ENCODE results near the gene HHIPL1. TPM values are rescaled to one million over a fixed set of nuclear protein-coding genes. Genes with fewer than 3 reads are reported as not detected.

The HHIPL1 gene
- total and polyA plus RNA-seq, 4 experiments from 2014 or later, result 0.35 to 0.42 TPM; not detected in 2

DNA sequence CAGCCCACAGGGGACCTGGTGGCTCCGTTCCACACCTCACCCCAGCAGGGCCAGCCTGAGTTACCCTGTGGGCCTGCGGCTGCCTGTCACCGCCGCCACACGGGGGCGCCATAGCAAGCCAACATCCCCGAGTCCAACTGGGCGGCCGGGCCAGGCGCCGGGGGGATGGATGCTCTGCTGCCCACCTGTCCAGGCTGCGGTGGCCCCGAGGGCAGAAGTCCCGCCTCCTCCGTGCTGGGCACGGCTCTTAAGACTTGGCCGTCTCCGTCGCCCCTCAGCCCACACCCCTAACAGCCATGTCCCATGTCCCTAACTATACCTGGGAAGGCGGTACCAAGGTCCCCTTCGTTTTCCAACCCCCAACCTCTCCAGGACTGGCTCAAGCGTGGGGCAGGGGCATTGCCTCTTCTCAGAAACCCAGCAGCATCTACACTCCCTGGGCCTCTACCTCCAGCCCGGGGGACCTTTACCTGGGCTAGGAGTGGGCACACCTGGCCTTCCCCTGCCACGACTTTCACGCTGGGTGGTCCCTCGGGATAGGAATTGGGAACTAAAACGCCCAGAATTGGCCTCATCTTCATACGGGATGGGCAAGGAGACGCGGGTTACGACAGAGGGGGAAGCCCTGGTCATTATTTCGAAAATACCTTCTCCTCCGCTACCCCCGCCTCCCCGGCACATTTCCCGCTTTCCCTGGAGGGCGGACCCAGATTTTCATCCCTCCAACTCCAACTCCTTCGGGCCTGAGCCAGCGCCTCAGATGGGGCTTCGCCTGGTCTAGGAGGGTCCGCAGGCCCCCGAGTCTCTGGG is 38.1 kb downstream of the HHIPL1 start:
- peaks cover 16% of the 10 kb centered on the region for H3K4me1 ChIP-seq (ENCODE audit: insufficient read depth, low read length)
- peak; percentile 77 to 81 (median 79) for DNase-seq

DNA sequence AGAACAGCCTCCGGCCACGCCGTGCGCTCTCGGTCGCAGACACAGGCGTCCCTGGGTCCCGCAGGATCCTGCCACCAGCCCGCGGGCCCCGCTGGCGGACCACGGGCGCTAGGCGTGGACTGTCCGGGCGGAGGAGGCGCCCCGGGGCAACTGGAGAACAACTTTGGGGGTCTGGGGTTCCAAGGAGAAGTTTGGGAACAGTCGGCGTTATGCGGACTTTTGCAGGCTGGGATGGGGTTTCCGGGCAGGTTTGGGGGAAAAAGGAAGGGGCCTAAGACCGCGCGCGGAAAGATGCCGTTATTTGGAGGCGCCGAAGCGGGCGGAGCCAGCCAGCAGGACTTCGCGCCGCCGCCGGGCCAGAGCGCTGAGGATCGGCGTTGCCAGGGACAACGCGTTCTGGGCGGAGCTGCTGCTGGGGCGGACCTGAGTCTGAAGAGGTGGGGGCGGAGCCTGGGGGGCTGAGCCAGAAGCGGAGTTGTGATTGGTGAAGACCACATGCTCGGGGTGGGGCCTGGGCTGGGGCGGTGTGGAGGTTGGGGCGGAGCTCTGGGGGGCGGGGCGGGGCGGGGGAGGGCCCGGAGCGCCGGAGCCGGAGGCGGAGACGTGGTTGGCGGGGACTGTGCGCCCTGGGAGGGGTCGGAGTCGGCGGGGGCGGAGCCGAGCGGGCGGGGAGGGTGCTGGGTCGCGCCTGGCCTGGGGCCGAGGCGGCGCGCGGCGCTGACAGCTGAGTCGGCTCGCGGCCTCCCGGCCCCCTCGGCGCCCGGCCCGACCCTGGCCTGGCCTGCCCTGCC is 38.9 kb downstream of the HHIPL1 start, which contains the start of gene CYP46A1:
TSS of gene CYP46A1 (plus strand) at position 680 of the 791 bp plus-strand sequence. CDS start 120 bp downstream, outside the sequence.
- H3K36me3 ChIP-seq (ENCODE audit: insufficient read depth, low read length), result no peaks in the 10 kb centered on the region
- peaks cover 0 to 3% of the 10 kb centered on the region in 2 donors for H3K36me3 Mint-ChIP-seq
- POLR2A ChIA-PET (ENCODE audit: partially characterized antibody), result interaction anchor here (0.7 to 2.1 kb wide), 5 partner anchors 79 to 957 kb away, joined by 3 to 13 read pairs (median 3); partner anchors contain the start of genes CCNK and SETD3

More for the DNA sequence above, 38.1 kb downstream of the HHIPL1 start:
- Mint-ChIP-seq H3K4me3 (peak overlapping the region; percentile 86 to 97 (median 94)), H3K4me1 (peaks cover 3 to 19% (median 7%) of the 10 kb centered on the region in 4 donors), H3K27ac (peak overlapping the region; percentile 41 to 93 (median 68)), H3K36me3 (peaks cover 0 to 3% of the 10 kb centered on the region in 2 donors), H3K9me3 (peaks cover 0 to 13% (median 6%) of the 10 kb centered on the region in 8 donors), H3K27me3 (peaks cover 3 to 6% of the 10 kb centered on the region in 2 donors)
- Histone ChIP-seq H3K9me3 (ENCODE audit: control insufficient read depth in 1 of 2, low read length in 2 of 2) (no peaks in the 10 kb centered on the region), H3K27me3 (ENCODE audit: insufficient read depth, low read length) (no peaks in the 10 kb centered on the region), H3K4me3 (ENCODE audit: low read length in 2 of 2) (peak overlapping the region; percentile 86 to 92), H3K27ac (ENCODE audit: low read depth, low read length) (peak overlapping the region; percentile 71), H3K36me3 (ENCODE audit: insufficient read depth, low read length) (no peaks in the 10 kb centered on the region)
- ChIA-PET CTCF (ENCODE audit: partially characterized antibody) (interaction anchor here (0.6 to 1.5 kb wide), 5 partner anchors 21 to 203 kb away, joined by 3 read pairs; no protein-coding TSS in a partner anchor), POLR2A (ENCODE audit: partially characterized antibody) (interaction anchor here (1.0 to 2.1 kb wide), 3 partner anchors 78 to 202 kb away, joined by 3 to 13 read pairs (median 3); partner anchors contain the start of genes CCNK and SETD3)
- intact Hi-C loops (cut with micrococcal nuclease), result loop anchor here (2.0 to 5.0 kb wide), 3 partner anchors 164 to 509 kb away; partner anchors contain the start of gene EVL

GRCh38 chr14:99684410-99684934 is 39.5 kb downstream of the HHIPL1 start:
- no peaks in the 10 kb centered on the region for H3K36me3 ChIP-seq (ENCODE audit: insufficient read depth, low read length)
- no peak overlapping the region for H3K27ac Mint-ChIP-seq
- no peaks in the 10 kb centered on the region for H3K9me3 ChIP-seq (ENCODE audit: control insufficient read depth in 1 of 2, low read length in 2 of 2)
- peak overlapping the region in 2 of 8 donors; percentile 13 to 29 for H3K4me3 Mint-ChIP-seq
- peaks cover 6 to 20% (median 14%) of the 10 kb centered on the region in 4 donors for H3K4me1 Mint-ChIP-seq
- H3K27ac ChIP-seq (ENCODE audit: low read depth, low read length), result peak overlapping the region; percentile 21
- H3K4me3 ChIP-seq (ENCODE audit: low read length in 2 of 2), result peak overlapping the region in 1 of 2 donors; percentile 36
- peaks cover 0 to 3% of the 10 kb centered on the region in 2 donors for H3K36me3 Mint-ChIP-seq
- peaks cover 19% of the 10 kb centered on the region for H3K4me1 ChIP-seq (ENCODE audit: insufficient read depth, low read length)
- POLR2A ChIA-PET (ENCODE audit: partially characterized antibody), result interaction anchor here (0.7 to 2.1 kb wide), 5 partner anchors 79 to 956 kb away, joined by 3 to 13 read pairs (median 3); partner anchors contain the start of genes CCNK and SETD3
- CTCF ChIA-PET (ENCODE audit: partially characterized antibody), result interaction anchor here (0.7 to 1.5 kb wide), 5 partner anchors 17 to 228 kb away, joined by 3 to 5 read pairs (median 3); partner anchors contain the start of genes CCNK and SETD3
- no peaks in the 10 kb centered on the region for H3K27me3 ChIP-seq (ENCODE audit: insufficient read depth, low read length)
- H3K9me3 Mint-ChIP-seq, result no peaks in the 10 kb centered on the region
- H3K27me3 Mint-ChIP-seq, result peaks cover 8 to 9% of the 10 kb centered on the region in 2 donors
- intact Hi-C loops (cut with micrococcal nuclease), result loop anchor here (1.0 to 5.0 kb wide), 5 partner anchors 80 to 508 kb away; partner anchors contain the start of genes CCDC85C, CCNK, EML1 and EVL
- DNase-seq, result peak in 1 of 5 donors; percentile 10

More for the DNA sequence above, 38.9 kb downstream of the HHIPL1 start, which contains the start of gene CYP46A1:
- H3K9me3 Mint-ChIP-seq, result peaks cover 0 to 5% (median 2%) of the 10 kb centered on the region in 8 donors
- intact Hi-C loops (cut with micrococcal nuclease), result loop anchor here (1.0 to 5.0 kb wide), 6 partner anchors 80 to 508 kb away; partner anchors contain the start of genes CCDC85C, CCNK, EML1 and EVL
- peaks cover 4 to 6% of the 10 kb centered on the region in 2 donors for H3K27me3 Mint-ChIP-seq
- H3K4me3 ChIP-seq (ENCODE audit: low read length in 2 of 2), result peak within 1 kb of the TSS; percentile 86 to 92
- H3K9me3 ChIP-seq (ENCODE audit: control insufficient read depth in 1 of 2, low read length in 2 of 2), result no peaks in the 10 kb centered on the region
- CTCF ChIA-PET (ENCODE audit: partially characterized antibody), result interaction anchor here (0.7 to 1.5 kb wide), 5 partner anchors 17 to 229 kb away, joined by 3 to 5 read pairs (median 3); partner anchors contain the start of genes CCNK and SETD3
- peaks cover 19% of the 10 kb centered on the region for H3K4me1 ChIP-seq (ENCODE audit: insufficient read depth, low read length)
- H3K27ac ChIP-seq (ENCODE audit: low read depth, low read length), result peak within 1 kb of the TSS; percentile 71
- DNase-seq, result peak; percentile 98 to 100 (median 99)
- H3K4me3 Mint-ChIP-seq, result peak within 1 kb of the TSS; percentile 86 to 97 (median 94)
- H3K4me1 Mint-ChIP-seq, result peaks cover 4 to 19% (median 12%) of the 10 kb centered on the region in 4 donors
- H3K27me3 ChIP-seq (ENCODE audit: insufficient read depth, low read length), result no peaks in the 10 kb centered on the region
- peak within 1 kb of the TSS; percentile 92 to 96 (median 93) for H3K27ac Mint-ChIP-seq

DNA sequence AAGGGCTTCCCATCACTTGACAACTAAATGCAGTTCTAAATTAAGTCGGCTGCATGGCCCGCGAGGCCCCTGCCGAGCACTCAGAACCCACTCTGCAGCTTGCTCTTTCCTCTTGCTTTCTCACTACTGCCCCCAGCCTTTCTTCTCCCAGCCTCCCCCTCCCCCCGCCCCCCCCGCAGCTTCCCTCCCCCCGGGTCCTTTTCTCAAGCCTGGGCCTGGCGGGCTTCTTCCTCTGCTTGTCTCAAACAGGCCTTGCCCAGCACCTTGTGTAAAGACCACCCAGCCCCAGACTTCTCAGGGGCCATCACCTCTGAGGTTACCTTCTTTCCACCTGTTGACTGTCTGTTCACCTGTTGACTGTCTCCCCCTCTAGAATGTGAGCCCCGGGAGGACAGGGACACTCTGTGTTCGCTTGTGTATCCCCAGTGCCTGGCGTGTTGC is 40.2 kb downstream of the HHIPL1 start:
- Histone ChIP-seq H3K9me3 (ENCODE audit: control insufficient read depth in 1 of 2, low read length in 2 of 2) (no peaks in the 10 kb centered on the region), H3K36me3 (ENCODE audit: insufficient read depth, low read length) (no peaks in the 10 kb centered on the region), H3K27ac (ENCODE audit: low read depth, low read length) (no peak overlapping the region), H3K4me1 (ENCODE audit: insufficient read depth, low read length) (peaks cover 19% of the 10 kb centered on the region), H3K4me3 (ENCODE audit: low read length in 2 of 2) (no peak overlapping the region), H3K27me3 (ENCODE audit: insufficient read depth, low read length) (peaks cover 4% of the 10 kb centered on the region)
- H3K27ac Mint-ChIP-seq, result peak overlapping the region in 1 of 7 donors; percentile 56
- DNase-seq, result no peak
- POLR2A ChIA-PET (ENCODE audit: partially characterized antibody), result interaction anchor here (0.9 to 1.5 kb wide), 2 partner anchors 204 to 956 kb away, joined by 3 to 12 read pairs; partner anchors contain the start of genes CCNK and SETD3
- H3K9me3 Mint-ChIP-seq, result no peaks in the 10 kb centered on the region
- CTCF ChIA-PET (ENCODE audit: partially characterized antibody), result no interaction called here
- H3K36me3 Mint-ChIP-seq, result peaks cover 0 to 3% of the 10 kb centered on the region in 2 donors
- H3K4me3 Mint-ChIP-seq, result peak overlapping the region in 7 of 8 donors; percentile 23 to 72 (median 58)
- intact Hi-C loops (cut with micrococcal nuclease), result loop anchor here (2.0 kb wide), 1 partner anchor 108 kb away; the partner anchor contains the start of gene EML1
- peaks cover 6 to 23% (median 14%) of the 10 kb centered on the region in 4 donors for H3K4me1 Mint-ChIP-seq
- peaks cover 14% of the 10 kb centered on the region in 2 donors for H3K27me3 Mint-ChIP-seq

DNA sequence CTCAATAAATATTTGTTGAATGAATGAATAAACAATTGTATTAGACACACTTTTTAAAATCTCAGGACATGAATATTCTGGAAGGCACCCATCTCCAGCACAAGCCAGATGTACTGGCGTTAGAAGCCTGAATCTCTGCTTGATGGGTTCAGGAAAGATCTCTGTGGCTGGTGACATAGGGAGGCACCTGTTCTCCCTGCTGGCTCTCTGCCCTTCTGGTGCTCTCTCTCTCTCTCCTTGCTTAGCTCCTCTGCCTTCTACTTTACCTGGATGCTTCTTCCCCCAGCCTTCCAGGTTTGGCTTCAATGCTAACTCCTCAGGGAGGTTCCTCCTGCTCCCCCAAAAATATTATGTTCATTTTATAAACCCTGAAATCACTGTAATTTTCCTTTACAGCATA is 40.7 kb downstream of the HHIPL1 start:
- Mint-ChIP-seq H3K27ac (peak overlapping the region in 1 of 7 donors; percentile 56), H3K9me3 (no peaks in the 10 kb centered on the region)

More for the DNA sequence above, 40.7 kb downstream of the HHIPL1 start:
- H3K4me1 Mint-ChIP-seq, result peaks cover 6 to 23% (median 14%) of the 10 kb centered on the region in 4 donors
- Histone ChIP-seq H3K27ac (ENCODE audit: low read depth, low read length) (no peak overlapping the region), H3K27me3 (ENCODE audit: insufficient read depth, low read length) (peaks cover 4% of the 10 kb centered on the region), H3K9me3 (ENCODE audit: control insufficient read depth in 1 of 2, low read length in 2 of 2) (no peaks in the 10 kb centered on the region), H3K36me3 (ENCODE audit: insufficient read depth, low read length) (no peaks in the 10 kb centered on the region), H3K4me3 (ENCODE audit: low read length in 2 of 2) (no peak overlapping the region), H3K4me1 (ENCODE audit: insufficient read depth, low read length) (peaks cover 19% of the 10 kb centered on the region)
- intact Hi-C loops (cut with micrococcal nuclease), result loop anchor here (2.0 kb wide), 1 partner anchor 107 kb away; the partner anchor contains the start of gene EML1
- DNase-seq, result no peak
- H3K4me3 Mint-ChIP-seq, result peak overlapping the region in 7 of 8 donors; percentile 22 to 66 (median 51)
- peaks cover 14% of the 10 kb centered on the region in 2 donors for H3K27me3 Mint-ChIP-seq
- ChIA-PET POLR2A (ENCODE audit: partially characterized antibody) (no interaction called here), CTCF (ENCODE audit: partially characterized antibody) (no interaction called here)
- peaks cover 0 to 3% of the 10 kb centered on the region in 2 donors for H3K36me3 Mint-ChIP-seq
